Measurements from ENCODE around the gene OR5AC2. TPM values are rescaled to one million over a fixed set of nuclear protein-coding genes. Genes with fewer than 3 reads are reported as not detected.

Gene OR5AC2
- polyA plus RNA-seq, 1 donor (not counting 4 experiments of a cell fraction or from before 2014, with no cell fraction given) = not detected

GRCh38 chr3:98095882-98096281 is 8.9 kb downstream of the OR5AC2 start:
- H3K79me2 ChIP-seq (ENCODE audit: control insufficient read depth, insufficient read depth, low read length) = no peaks in the 10 kb centered on the region
- TF ChIP-seq EZH2 (IDR thresholded peaks at IDR 0.05; ENCODE audit: low read length) = no peak
- no peak for TF ChIP-seq CTCF (optimal IDR thresholded peaks at IDR 0.05 in 1 of 3, IDR thresholded peaks at IDR 0.05 in 1 of 3, conservative IDR thresholded peaks at IDR 0.05 in 1 of 3; ENCODE audit: extremely low read depth in 1 of 3, insufficient read depth in 2 of 3, low read length in 3 of 3)
- no peaks in the 10 kb centered on the region for H4K20me1 ChIP-seq (ENCODE audit: control insufficient read depth, extremely low read depth, insufficient read depth, low read length)
- FAIRE-seq (no peak), DNase-seq (ENCODE audit: low read depth, low spot score) (no peak)
- H2AFZ ChIP-seq (ENCODE audit: control insufficient read depth, low read length) = no peak overlapping the region
- H3K4me3 ChIP-seq (ENCODE audit: control insufficient read depth in 2 of 3, extremely low read depth in 1 of 3, insufficient read depth in 2 of 3, low read depth in 1 of 3, low read length in 3 of 3) = no peak overlapping the region
- no peaks in the 10 kb centered on the region for H3K27me3 ChIP-seq (ENCODE audit: control insufficient read depth, extremely low read depth, insufficient read depth, low read length)
- H3K9me3 ChIP-seq (ENCODE audit: control insufficient read depth, low read depth, low read length) = no peaks in the 10 kb centered on the region
- dilution Hi-C loops (cut with MboI; ENCODE audit: extremely low pct_ligation_motif_present, low sequenced_read_pairs) = no loop called here
- H3K4me1 ChIP-seq (ENCODE audit: control insufficient read depth, extremely low read depth, insufficient read depth, low read length) = no peaks in the 10 kb centered on the region
- H3K9me1 ChIP-seq (ENCODE audit: control insufficient read depth, extremely low read depth, insufficient read depth, low read length) = no peaks in the 10 kb centered on the region
- no peak overlapping the region for H3K4me2 ChIP-seq (ENCODE audit: control insufficient read depth, extremely low read depth, insufficient read depth, low read depth, low read length)
- H3K27ac ChIP-seq (ENCODE audit: control insufficient read depth, insufficient read depth, low read length) = no peak overlapping the region
- H3K9ac ChIP-seq (ENCODE audit: control insufficient read depth, extremely low read depth, insufficient read depth, low read length) = no peak overlapping the region
- no peaks in the 10 kb centered on the region for H3K36me3 ChIP-seq (ENCODE audit: control insufficient read depth in 2 of 2, extremely low read depth in 1 of 2, insufficient read depth in 2 of 2, low read length in 2 of 2)

GRCh38 chr3:98099848-98100247 is 12.9 kb downstream of the OR5AC2 start:
- TF ChIP-seq EZH2 (IDR thresholded peaks at IDR 0.05; ENCODE audit: low read length) = no peak
- no peak for TF ChIP-seq CTCF (optimal IDR thresholded peaks at IDR 0.05 in 1 of 3, IDR thresholded peaks at IDR 0.05 in 1 of 3, conservative IDR thresholded peaks at IDR 0.05 in 1 of 3; ENCODE audit: extremely low read depth in 1 of 3, insufficient read depth in 2 of 3, low read length in 3 of 3)
- Histone ChIP-seq H3K4me1 (ENCODE audit: control insufficient read depth, extremely low read depth, insufficient read depth, low read length) (no peaks in the 10 kb centered on the region), H3K36me3 (ENCODE audit: control insufficient read depth in 2 of 2, extremely low read depth in 1 of 2, insufficient read depth in 2 of 2, low read length in 2 of 2) (no peaks in the 10 kb centered on the region), H3K27me3 (ENCODE audit: control insufficient read depth, extremely low read depth, insufficient read depth, low read length) (no peaks in the 10 kb centered on the region), H3K27ac (ENCODE audit: control insufficient read depth, insufficient read depth, low read length) (no peak overlapping the region), H3K79me2 (ENCODE audit: control insufficient read depth, insufficient read depth, low read length) (no peaks in the 10 kb centered on the region), H3K4me2 (ENCODE audit: control insufficient read depth, extremely low read depth, insufficient read depth, low read depth, low read length) (no peak overlapping the region), H3K4me3 (ENCODE audit: control insufficient read depth in 2 of 3, extremely low read depth in 1 of 3, insufficient read depth in 2 of 3, low read depth in 1 of 3, low read length in 3 of 3) (no peak overlapping the region), H3K9me3 (ENCODE audit: control insufficient read depth, low read depth, low read length) (no peaks in the 10 kb centered on the region), H2AFZ (ENCODE audit: control insufficient read depth, low read length) (no peak overlapping the region), H4K20me1 (ENCODE audit: control insufficient read depth, extremely low read depth, insufficient read depth, low read length) (no peaks in the 10 kb centered on the region), H3K9ac (ENCODE audit: control insufficient read depth, extremely low read depth, insufficient read depth, low read length) (no peak overlapping the region), H3K9me1 (ENCODE audit: control insufficient read depth, extremely low read depth, insufficient read depth, low read length) (no peaks in the 10 kb centered on the region)
- FAIRE-seq = no peak
- no peak for DNase-seq (ENCODE audit: low read depth, low spot score)
- dilution Hi-C loops (cut with MboI; ENCODE audit: extremely low pct_ligation_motif_present, low sequenced_read_pairs) = no loop called here

Data from keratinocyte (primary cell).